Activated CD4-positive, alpha-beta T cell treated with anti-CD3 and anti-CD28 coated beads, Interleukin-2, amount 10 ng/mL, durations not matched to agents 7 days and 5 days (primary cell): Measurements from ENCODE around the gene CASK. TPM values are rescaled to one million over a fixed set of nuclear protein-coding genes. Genes with fewer than 3 reads are reported as not detected.
"Not testable (repeated sequence)": the region's sequence is repeated elsewhere in the genome, so short reads cannot be mapped to it uniquely, and the experiment has no call there.

Experiments used
- CTCF ChIA-PET: fragments of 350-600 bp; sonication (Branson Sonifier 250); formaldehyde crosslinking; loops from one replicate; lab custom pipeline; 2021; ENCODE audit warnings: antibody characterized with exemption; lab: Charles Lee
- POLR2A ChIA-PET: fragments of 350-600 bp; sonication (Branson Sonifier 250); formaldehyde crosslinking; loops from one replicate; lab custom pipeline; 2021; ENCODE audit warnings: antibody characterized with exemption; lab: Charles Lee
- DNase-seq: peaks from one replicate; pipeline ENCODE4 v3.0.0-alpha.2; 2020
- H3K27ac Mint-ChIP-seq: one replicate; pipeline ENCODE4 v1.8.0; 2021; ENCODE audit warnings: mild to moderate bottlenecking, moderate library complexity, mixed read lengths
- H3K27me3 Mint-ChIP-seq: one replicate; pipeline ENCODE4 v1.8.0; 2021; ENCODE audit warnings: mixed read lengths
- H3K36me3 Mint-ChIP-seq: one replicate; pipeline ENCODE4 v1.8.0; 2021; ENCODE audit warnings: low read depth, mixed read lengths
- H3K4me1 Mint-ChIP-seq: one replicate; pipeline ENCODE4 v1.8.0; 2021; ENCODE audit warnings: mixed read lengths
- H3K4me3 Mint-ChIP-seq: one replicate; pipeline ENCODE4 v1.8.0; 2021; ENCODE audit warnings: mild to moderate bottlenecking, moderate library complexity, mixed read lengths
- H3K9me3 Mint-ChIP-seq: one replicate; pipeline ENCODE4 v1.8.0; 2021; ENCODE audit warnings: mixed read lengths
- total RNA-seq, 2 experiments: library from RNA; stranded (reverse); gene quantifications; one replicate each; pipeline ENCODE4 v1.2.3, GENCODE V29; 2021

Gene CASK
- total RNA-seq, 2 experiments from 2014 or later = 30.8 to 32.4 TPM

DNA sequence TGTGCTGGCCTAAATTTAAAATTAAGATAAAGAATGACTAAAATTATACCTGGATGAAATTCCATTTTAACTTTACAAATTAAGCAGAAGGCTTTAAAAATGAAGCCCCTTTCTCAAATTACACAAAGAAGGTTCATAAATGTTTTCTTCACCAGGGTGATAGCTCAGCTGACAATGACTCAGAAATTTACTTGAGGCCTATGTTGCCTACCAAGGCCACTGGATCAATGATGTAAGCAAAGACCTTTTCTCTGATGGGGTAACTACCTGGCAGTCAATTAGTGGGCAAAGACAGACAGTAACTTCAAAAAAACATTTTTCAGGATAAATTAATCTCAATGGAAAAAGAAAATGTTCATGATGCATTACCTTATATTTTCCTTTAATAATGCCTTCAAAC lies 258.4 kb downstream of the CASK start:
- Mint-ChIP-seq H3K27ac (no peak overlapping the region), H3K9me3 (peaks cover 1% of the 10 kb centered on the region), H3K27me3 (no peaks in the 10 kb centered on the region), H3K36me3 (peaks cover 27% of the 10 kb centered on the region), H3K4me3 (no peak overlapping the region), H3K4me1 (peaks cover 30% of the 10 kb centered on the region)
- ChIA-PET POLR2A (no interaction called here), CTCF (no interaction called here)
- DNase-seq = no peak

DNA sequence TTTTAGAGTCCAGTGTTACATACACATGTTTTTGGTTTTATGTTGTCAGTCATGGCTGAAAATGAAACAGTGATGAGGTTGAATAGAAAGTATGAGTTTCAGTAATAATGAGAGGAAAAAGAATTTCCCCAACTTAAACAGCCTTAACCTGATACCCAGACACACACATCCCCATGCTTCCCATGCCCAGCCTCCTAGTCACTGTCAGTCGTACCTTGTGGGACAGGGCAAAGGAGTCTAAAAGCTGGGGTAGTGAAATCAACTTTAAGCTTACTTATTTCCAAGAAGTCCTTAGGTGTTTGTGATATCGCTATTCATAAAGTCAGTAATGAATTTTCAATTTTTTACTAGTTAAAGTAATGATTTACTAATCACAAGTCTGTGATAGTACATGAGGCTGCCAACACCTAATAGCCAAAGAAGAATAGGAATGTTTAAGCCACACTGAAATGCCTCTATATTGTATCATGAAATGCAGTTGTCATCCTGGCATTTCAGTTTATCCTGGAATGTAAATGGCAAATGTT lies 258.9 kb downstream of the CASK start:
- ChIA-PET POLR2A (no interaction called here), CTCF (no interaction called here)
- Mint-ChIP-seq H3K4me1 (peaks cover 30% of the 10 kb centered on the region), H3K27ac (no peak overlapping the region), H3K36me3 (peaks cover 26% of the 10 kb centered on the region), H3K27me3 (no peaks in the 10 kb centered on the region), H3K9me3 (peaks cover 1% of the 10 kb centered on the region), H3K4me3 (no peak overlapping the region)
- no peak for DNase-seq

DNA sequence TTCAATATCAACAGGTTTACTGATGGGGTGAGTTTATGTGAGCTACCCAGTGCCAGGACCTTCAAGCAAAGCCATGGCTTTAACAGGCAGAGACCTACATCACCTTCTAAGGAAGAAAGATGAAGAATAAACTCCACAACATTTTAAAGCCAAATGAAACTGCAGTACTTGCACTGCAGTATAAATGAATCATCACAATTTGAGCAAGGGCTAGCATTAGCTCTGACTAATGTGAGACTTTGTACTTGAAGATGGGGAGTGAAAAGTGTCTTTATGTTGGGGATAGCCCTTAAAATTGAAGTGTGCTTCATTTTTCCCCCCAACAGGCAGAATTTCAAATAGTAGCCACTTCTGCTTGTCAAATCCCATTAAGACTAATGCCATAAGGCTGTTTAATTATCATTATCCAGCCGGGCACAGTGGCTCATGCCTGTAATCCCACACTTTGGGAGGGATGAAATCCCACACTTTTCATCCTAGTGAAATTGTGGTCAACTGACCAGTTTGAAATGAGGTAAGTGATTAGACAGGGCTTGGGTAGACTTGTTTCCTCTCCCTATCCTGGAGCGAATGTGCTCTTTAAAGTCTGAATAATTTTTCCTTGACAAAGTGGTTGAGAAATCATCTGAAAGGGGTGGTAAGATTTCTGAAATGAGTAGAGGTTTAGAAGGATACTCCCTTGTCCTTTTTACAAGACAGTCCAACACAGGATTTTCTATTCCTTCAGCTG lies 261.8 kb downstream of the CASK start:
- DNase-seq = no peak
- POLR2A ChIA-PET = no interaction called here
- H3K27me3 Mint-ChIP-seq = no peaks in the 10 kb centered on the region

DNA sequence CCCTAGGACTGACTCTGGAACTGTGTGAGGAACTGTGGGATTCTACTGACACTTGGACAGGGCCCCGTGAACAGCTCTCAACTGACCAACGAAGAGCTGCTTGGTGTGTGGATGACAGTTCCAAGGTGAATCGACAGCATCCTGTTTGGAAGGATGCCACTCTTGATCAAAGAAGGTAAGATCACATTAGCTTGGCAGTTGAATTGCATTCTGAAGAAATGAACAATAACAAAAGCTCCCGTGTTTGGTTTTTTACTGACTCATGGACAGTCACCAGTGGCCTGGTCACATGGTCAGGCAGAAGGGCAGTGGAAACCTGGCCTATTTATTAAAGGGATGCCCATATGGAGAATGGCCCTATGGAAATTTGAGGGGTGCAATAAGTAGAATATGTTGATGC lies 267.7 kb downstream of the CASK start:
- POLR2A ChIA-PET = no interaction called here
- Mint-ChIP-seq H3K4me1 (peaks cover 6% of the 10 kb centered on the region), H3K27me3 (no peaks in the 10 kb centered on the region), H3K9me3 (no peaks in the 10 kb centered on the region), H3K36me3 (peaks cover 59% of the 10 kb centered on the region), H3K4me3 (no peak overlapping the region), H3K27ac (no peak overlapping the region)
- DNase-seq = no peak
- CTCF ChIA-PET = no interaction called here

More for the DNA sequence above, 261.8 kb downstream of the CASK start:
- Mint-ChIP-seq H3K9me3 (peaks cover 1% of the 10 kb centered on the region), H3K27ac (no peak overlapping the region), H3K4me3 (no peak overlapping the region), H3K4me1 (peaks cover 20% of the 10 kb centered on the region), H3K36me3 (peaks cover 42% of the 10 kb centered on the region)
- CTCF ChIA-PET = no interaction called here

DNA sequence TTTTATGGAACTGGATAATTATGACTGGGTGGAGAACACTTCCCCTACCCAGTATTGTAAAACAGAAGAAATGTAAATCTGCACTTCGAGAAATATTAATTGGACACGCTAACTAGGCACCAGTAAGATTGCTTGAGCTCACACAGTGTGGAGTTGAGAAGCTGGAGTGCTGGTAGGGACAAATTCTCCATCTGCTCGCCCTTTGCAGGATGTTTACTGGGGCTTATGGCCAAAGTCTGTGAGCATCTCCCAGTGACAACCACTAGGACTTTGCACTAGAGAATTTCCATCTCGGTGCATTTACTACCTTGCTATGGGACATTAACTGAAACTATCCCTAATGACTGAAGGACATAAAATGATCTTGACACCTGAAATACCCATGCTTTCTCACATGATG lies 268.3 kb downstream of the CASK start:
- CTCF ChIA-PET = no interaction called here
- H3K27me3 Mint-ChIP-seq = no peaks in the 10 kb centered on the region
- DNase-seq = no peak
- peaks cover 6% of the 10 kb centered on the region for H3K4me1 Mint-ChIP-seq
- H3K9me3 Mint-ChIP-seq = no peaks in the 10 kb centered on the region
- POLR2A ChIA-PET = no interaction called here
- H3K36me3 Mint-ChIP-seq = peaks cover 61% of the 10 kb centered on the region
- no peak overlapping the region for H3K27ac Mint-ChIP-seq
- no peak overlapping the region for H3K4me3 Mint-ChIP-seq

DNA sequence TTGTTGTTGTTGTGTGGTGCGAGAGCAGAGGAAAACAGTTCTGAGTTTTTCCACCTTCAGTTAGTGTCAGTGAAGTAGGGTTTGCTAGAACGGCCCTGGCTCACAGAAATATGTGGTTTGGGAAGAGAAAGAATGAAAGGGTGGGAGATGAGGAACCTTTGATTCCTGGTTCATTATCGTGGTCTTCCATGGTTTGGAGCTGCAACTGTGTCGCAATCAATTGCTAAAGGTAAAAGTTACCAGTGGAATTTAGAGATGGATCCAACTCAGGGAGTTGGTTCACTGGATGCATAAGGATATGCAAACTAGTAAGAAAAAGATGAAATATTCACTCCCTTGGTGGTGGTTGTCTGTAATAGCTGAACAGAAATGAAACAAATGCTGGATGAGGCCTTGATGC lies 270.2 kb downstream of the CASK start:
- H3K4me3 Mint-ChIP-seq = no peak overlapping the region
- no peaks in the 10 kb centered on the region for H3K27me3 Mint-ChIP-seq
- peaks cover 4% of the 10 kb centered on the region for H3K9me3 Mint-ChIP-seq
- no peaks in the 10 kb centered on the region for H3K4me1 Mint-ChIP-seq
- DNase-seq = no peak
- H3K36me3 Mint-ChIP-seq = peaks cover 58% of the 10 kb centered on the region
- ChIA-PET CTCF (no interaction called here), POLR2A (no interaction called here)
- H3K27ac Mint-ChIP-seq = no peak overlapping the region

DNA sequence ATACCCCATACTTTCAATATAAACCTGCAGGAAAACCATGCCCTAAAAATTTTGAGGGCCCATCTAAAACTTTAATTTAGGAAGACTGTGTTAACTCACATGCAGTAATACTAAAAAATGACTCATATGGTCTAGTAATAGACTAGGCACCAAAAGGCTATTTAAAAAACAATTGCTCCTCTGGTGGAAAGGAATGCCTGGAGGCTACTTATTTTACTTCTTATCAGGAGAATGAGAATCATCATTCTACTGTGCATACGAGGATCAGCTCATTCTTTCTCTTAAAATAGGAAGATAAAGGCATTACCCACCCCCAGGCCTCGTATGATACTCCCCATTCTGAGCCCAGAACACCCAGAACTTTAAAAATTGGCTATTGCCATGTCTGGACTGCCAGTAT lies 277.2 kb downstream of the CASK start:
- CTCF ChIA-PET, H3K27ac Mint-ChIP-seq, DNase-seq, H3K4me3 Mint-ChIP-seq, H3K27me3 Mint-ChIP-seq, H3K4me1 Mint-ChIP-seq, POLR2A ChIA-PET: not testable (repeated sequence)
- Mint-ChIP-seq H3K36me3 (peaks cover 46% of the 10 kb centered on the region), H3K9me3 (peaks cover 12% of the 10 kb centered on the region)

DNA sequence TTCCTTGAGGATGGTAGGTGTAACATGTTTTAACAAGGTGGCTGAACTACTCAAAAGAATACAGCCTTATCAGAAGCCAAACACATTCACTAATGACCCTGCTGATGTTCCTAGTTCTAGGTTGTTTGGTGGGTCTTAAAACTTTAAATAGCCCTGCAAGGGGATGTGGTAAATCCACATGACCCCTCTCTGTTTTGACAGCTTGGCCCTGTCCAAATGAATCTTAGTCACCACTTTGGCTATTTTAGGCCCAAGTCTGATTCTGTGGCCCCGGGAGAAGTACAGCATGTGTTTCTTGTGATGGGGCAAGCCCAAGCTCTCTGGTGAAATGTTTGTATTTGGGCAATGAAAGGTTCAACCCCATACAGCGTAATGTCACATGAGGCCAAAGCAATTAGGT lies 289.1 kb downstream of the CASK start:
- H3K4me3 Mint-ChIP-seq = no peak overlapping the region
- no peak overlapping the region for H3K27ac Mint-ChIP-seq
- H3K4me1 Mint-ChIP-seq = no peaks in the 10 kb centered on the region
- peaks cover 13% of the 10 kb centered on the region for H3K36me3 Mint-ChIP-seq
- POLR2A ChIA-PET = no interaction called here
- CTCF ChIA-PET = no interaction called here
- no peaks in the 10 kb centered on the region for H3K27me3 Mint-ChIP-seq
- peaks cover 2% of the 10 kb centered on the region for H3K9me3 Mint-ChIP-seq
- DNase-seq = no peak

DNA sequence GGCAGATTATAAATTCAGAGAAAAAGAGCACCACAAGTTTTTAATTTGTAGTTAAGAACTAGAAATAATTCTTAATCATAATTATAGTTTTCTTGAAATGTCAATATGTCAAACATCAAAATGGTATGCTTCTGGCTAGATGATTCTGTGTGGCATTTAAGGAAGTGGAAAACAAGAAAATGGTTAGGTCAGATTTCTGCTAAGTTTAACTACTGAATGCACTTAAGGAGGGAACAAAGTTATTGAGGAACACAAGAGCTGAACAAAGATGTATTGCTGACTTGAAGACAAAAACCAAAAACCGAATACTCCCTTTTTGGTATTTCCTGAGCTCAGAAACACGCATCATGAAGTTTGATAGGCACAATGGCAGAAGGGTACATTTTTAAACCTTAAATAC lies 293.3 kb downstream of the CASK start:
- POLR2A ChIA-PET = no interaction called here
- H3K4me3 Mint-ChIP-seq = no peak overlapping the region
- peaks cover 9% of the 10 kb centered on the region for H3K36me3 Mint-ChIP-seq
- H3K4me1 Mint-ChIP-seq = no peaks in the 10 kb centered on the region
- CTCF ChIA-PET = no interaction called here
- no peaks in the 10 kb centered on the region for H3K27me3 Mint-ChIP-seq
- no peak overlapping the region for H3K27ac Mint-ChIP-seq
- DNase-seq = no peak
- H3K9me3 Mint-ChIP-seq = no peaks in the 10 kb centered on the region

DNA sequence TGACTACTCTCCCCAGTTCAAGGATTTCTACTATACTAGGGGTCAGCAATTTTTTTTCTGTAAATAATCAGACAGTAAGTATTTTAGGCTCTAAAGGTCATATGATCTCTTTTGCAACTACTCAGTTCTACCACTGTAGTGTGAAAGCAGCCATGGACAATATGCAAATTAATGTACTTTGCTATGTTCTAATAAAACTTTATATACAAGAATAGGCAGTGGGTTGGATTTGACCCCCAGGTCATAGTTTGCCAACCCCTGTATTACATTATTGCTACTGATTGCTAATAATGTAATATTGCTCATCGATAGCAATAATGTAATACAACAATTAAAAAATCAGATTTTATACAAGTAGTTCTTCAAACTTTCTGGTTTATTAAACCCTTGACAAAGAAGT lies 293.8 kb downstream of the CASK start:
- no peak for DNase-seq
- H3K36me3 Mint-ChIP-seq = peaks cover 13% of the 10 kb centered on the region
- POLR2A ChIA-PET = no interaction called here
- H3K27me3 Mint-ChIP-seq = no peaks in the 10 kb centered on the region
- H3K4me3 Mint-ChIP-seq = no peak overlapping the region
- no peaks in the 10 kb centered on the region for H3K9me3 Mint-ChIP-seq
- H3K4me1 Mint-ChIP-seq = no peaks in the 10 kb centered on the region
- CTCF ChIA-PET = no interaction called here
- no peak overlapping the region for H3K27ac Mint-ChIP-seq

DNA sequence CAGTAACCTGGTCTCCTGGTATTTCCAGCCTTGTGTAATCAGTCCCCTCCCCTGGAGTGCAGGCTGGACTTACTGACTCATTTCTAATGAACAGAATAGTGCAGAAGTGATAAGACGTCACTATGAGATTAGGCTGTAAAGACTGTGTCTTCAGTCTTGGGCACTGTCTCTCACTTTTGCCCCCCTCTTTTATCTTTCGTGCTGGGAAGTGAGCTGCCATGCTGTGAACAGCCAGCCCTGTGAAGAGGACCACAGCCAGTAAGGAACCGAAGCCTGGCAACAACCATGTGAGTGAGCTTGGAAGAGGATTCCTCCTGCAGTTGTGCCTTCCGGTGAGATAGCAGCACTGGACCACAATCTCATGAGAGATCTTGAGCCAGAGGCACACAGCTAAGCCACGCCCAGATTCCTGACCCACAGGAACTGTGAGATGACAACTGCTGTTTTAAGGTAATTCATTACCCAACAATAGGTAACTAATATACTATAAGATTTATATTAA lies 302.1 kb downstream of the CASK start:
- Mint-ChIP-seq H3K4me3 (no peak overlapping the region), H3K9me3 (no peaks in the 10 kb centered on the region), H3K27me3 (no peaks in the 10 kb centered on the region), H3K4me1 (peaks cover 3% of the 10 kb centered on the region), H3K36me3 (peaks cover 16% of the 10 kb centered on the region), H3K27ac (no peak overlapping the region)
- ChIA-PET CTCF (no interaction called here), POLR2A (no interaction called here)
- no peak for DNase-seq

DNA sequence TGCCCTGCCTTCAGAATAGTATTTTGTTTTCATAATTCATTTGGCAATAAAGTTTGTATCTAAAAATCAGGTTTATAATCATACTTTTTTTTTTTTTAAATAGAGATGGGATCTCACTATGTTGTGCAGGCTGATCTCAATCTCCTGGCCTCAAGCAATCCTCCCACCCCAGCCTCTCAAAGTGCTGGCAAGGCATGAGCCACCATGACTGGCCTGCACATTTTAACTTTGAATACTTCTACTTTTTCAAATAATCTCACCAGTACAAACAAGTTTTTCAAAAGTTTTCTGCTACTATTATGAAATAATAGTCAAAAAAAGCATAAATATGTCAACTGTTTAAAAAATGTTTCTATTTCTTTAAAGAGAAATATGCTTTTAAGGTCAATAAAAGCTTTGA lies 304.1 kb downstream of the CASK start:
- H3K27ac Mint-ChIP-seq = no peak overlapping the region
- no peaks in the 10 kb centered on the region for H3K9me3 Mint-ChIP-seq
- H3K36me3 Mint-ChIP-seq = peaks cover 5% of the 10 kb centered on the region
- no peaks in the 10 kb centered on the region for H3K27me3 Mint-ChIP-seq
- no peak for DNase-seq
- ChIA-PET CTCF (no interaction called here), POLR2A (no interaction called here)
- peaks cover 3% of the 10 kb centered on the region for H3K4me1 Mint-ChIP-seq
- H3K4me3 Mint-ChIP-seq = no peak overlapping the region

DNA sequence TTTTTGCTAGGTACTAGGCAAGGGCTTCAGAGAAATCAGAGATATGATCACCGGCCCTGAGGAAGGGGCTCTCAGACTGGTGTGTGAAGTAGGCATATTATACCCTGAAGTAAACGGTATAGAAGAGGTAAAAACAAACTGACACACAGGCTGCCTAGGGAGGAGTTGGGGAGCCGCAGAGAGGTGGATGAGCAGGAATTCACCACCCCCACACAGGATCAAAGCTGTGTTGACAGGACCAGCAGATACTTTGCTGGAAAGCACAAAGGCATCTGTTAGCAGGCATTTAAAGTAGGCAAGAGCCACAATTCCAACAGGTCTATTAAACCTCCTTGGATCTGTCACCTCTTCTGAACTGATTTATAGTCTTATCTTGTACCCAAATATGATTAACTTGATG lies 306.4 kb downstream of the CASK start:
- ChIA-PET POLR2A (no interaction called here), CTCF (no interaction called here)
- Mint-ChIP-seq H3K4me3 (no peak overlapping the region), H3K27ac (no peak overlapping the region), H3K36me3 (peaks cover 4% of the 10 kb centered on the region), H3K4me1 (peaks cover 2% of the 10 kb centered on the region), H3K9me3 (no peaks in the 10 kb centered on the region), H3K27me3 (no peaks in the 10 kb centered on the region)
- DNase-seq = no peak

DNA sequence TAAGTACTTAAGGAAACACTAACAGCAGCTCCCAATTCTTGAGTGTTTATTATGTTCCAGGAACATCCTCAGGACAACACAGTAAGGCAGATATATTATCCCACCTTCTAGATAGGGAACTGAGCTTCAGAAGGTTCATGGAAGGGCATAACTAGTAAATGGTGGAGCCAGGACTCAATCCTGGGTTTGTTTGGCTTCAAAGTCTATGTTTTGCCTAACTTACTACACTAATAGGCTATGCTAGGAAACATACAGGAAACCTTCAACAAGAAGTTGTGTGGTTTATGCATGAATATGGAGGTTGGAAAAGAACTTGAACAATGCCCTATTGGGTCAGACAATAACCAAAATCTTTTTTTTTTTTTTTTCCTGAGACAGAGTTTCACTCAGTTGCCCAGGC lies 307.1 kb downstream of the CASK start:
- no peak overlapping the region for H3K4me3 Mint-ChIP-seq
- DNase-seq = no peak
- no peaks in the 10 kb centered on the region for H3K4me1 Mint-ChIP-seq
- peaks cover 4% of the 10 kb centered on the region for H3K36me3 Mint-ChIP-seq
- H3K9me3 Mint-ChIP-seq = no peaks in the 10 kb centered on the region
- CTCF ChIA-PET = interaction anchor here (1.1 kb wide), 1 partner anchor 18 kb away, joined by 3 read pairs; no protein-coding TSS in a partner anchor
- POLR2A ChIA-PET = no interaction called here
- no peaks in the 10 kb centered on the region for H3K27me3 Mint-ChIP-seq
- H3K27ac Mint-ChIP-seq = no peak overlapping the region
